ENCODE data around the gene RNF32.
"Not testable (repeated sequence)": the region's sequence is repeated elsewhere in the genome, so short reads cannot be mapped to it uniquely, and the experiment has no call there.

The RNF32 gene

GRCh38 chr7:156642306-156643045 lies 1.9 kb downstream of the RNF32 start:
- DNase-seq (ENCODE audit: low spot score), result no peak

GRCh38 chr7:156647330-156647729 lies 6.8 kb downstream of the RNF32 start:
- DNase-seq (ENCODE audit: low spot score), result not testable (repeated sequence)

- peak; percentile 62 for DNase-seq (ENCODE audit: low spot score)
Observed at GRCh38 chr7:156650042-156650441, 9.5 kb downstream of the RNF32 start.

GRCh38 chr7:156651474-156651873 lies 10.9 kb downstream of the RNF32 start:
- no peak for DNase-seq (ENCODE audit: low spot score)

- no peak for DNase-seq (ENCODE audit: low spot score)
Observed at GRCh38 chr7:156652886-156653568, 12.5 kb downstream of the RNF32 start.

- no peak for DNase-seq (ENCODE audit: low spot score)
Observed at GRCh38 chr7:156654511-156655234, 14.1 kb downstream of the RNF32 start.

GRCh38 chr7:156655251-156655650 lies 14.7 kb downstream of the RNF32 start:
- no peak for DNase-seq (ENCODE audit: low spot score)

GRCh38 chr7:156655983-156656382 lies 15.4 kb downstream of the RNF32 start:
- no peak for DNase-seq (ENCODE audit: low spot score)

- DNase-seq (ENCODE audit: low spot score), result no peak
Observed at GRCh38 chr7:156656598-156656997, 16.0 kb downstream of the RNF32 start.

GRCh38 chr7:156657681-156658080 lies 17.1 kb downstream of the RNF32 start:
- no peak for DNase-seq (ENCODE audit: low spot score)

GRCh38 chr7:156659203-156659602 lies 18.6 kb downstream of the RNF32 start:
- no peak for DNase-seq (ENCODE audit: low spot score)

- DNase-seq (ENCODE audit: low spot score), result no peak
Observed at GRCh38 chr7:156659961-156660360, 19.4 kb downstream of the RNF32 start.

- DNase-seq (ENCODE audit: low spot score), result no peak
Observed at GRCh38 chr7:156661637-156662036, 21.1 kb downstream of the RNF32 start.

GRCh38 chr7:156662277-156662676 lies 21.7 kb downstream of the RNF32 start:
- no peak for DNase-seq (ENCODE audit: low spot score)

- no peak for DNase-seq (ENCODE audit: low spot score)
Observed at GRCh38 chr7:156665101-156665500, 24.5 kb downstream of the RNF32 start.

- DNase-seq (ENCODE audit: low spot score), result no peak
Observed at GRCh38 chr7:156666368-156667109, 26.0 kb downstream of the RNF32 start.

- DNase-seq (ENCODE audit: low spot score), result no peak
Observed at GRCh38 chr7:156667110-156667426, 26.5 kb downstream of the RNF32 start.

GRCh38 chr7:156668130-156668741 lies 27.7 kb downstream of the RNF32 start:
- no peak for DNase-seq (ENCODE audit: low spot score)

GRCh38 chr7:156669035-156669828 lies 28.7 kb downstream of the RNF32 start:
- DNase-seq (ENCODE audit: low spot score), result no peak

- peak; percentile 30 for DNase-seq (ENCODE audit: low spot score)
Observed at GRCh38 chr7:156673454-156673853, 32.9 kb downstream of the RNF32 start.

- DNase-seq (ENCODE audit: low spot score), result no peak
Observed at GRCh38 chr7:156673902-156674301, 33.3 kb downstream of the RNF32 start.

All from iPS-NIHi11 (cell line).